ENCODE measurements around the gene CMKLR1. TPM values are rescaled to one million over a fixed set of nuclear protein-coding genes. Genes with fewer than 3 reads are reported as not detected.

CMKLR1 gene
- total and polyA plus RNA-seq, 9 of the 15 experiments (the other 6 are each of a cell fraction or from before 2014, with no cell fraction given) = 0.11 to 1.4 (median 0.20) TPM

- TF ChIP-seq, protein P1, sequence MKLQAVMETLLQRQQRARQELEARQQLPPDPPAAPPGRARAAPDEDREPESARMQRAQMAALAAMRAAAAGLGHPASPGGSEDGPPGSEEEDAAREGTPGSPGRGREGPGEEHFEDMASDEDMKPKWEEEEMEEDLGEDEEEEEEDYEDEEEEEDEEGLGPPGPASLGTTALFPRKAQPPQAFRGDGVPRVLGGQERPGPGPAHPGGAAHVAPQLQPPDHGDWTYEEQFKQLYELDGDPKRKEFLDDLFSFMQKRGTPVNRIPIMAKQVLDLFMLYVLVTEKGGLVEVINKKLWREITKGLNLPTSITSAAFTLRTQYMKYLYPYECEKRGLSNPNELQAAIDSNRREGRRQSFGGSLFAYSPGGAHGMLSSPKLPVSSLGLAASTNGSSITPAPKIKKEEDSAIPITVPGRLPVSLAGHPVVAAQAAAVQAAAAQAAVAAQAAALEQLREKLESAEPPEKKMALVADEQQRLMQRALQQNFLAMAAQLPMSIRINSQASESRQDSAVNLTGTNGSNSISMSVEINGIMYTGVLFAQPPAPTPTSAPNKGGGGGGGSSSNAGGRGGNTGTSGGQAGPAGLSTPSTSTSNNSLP (IDR thresholded peaks at IDR 0.05; ENCODE audit: borderline replicate concordance, low read depth, low read length) = peak; percentile 87
- TF ChIP-seq, protein P2, sequence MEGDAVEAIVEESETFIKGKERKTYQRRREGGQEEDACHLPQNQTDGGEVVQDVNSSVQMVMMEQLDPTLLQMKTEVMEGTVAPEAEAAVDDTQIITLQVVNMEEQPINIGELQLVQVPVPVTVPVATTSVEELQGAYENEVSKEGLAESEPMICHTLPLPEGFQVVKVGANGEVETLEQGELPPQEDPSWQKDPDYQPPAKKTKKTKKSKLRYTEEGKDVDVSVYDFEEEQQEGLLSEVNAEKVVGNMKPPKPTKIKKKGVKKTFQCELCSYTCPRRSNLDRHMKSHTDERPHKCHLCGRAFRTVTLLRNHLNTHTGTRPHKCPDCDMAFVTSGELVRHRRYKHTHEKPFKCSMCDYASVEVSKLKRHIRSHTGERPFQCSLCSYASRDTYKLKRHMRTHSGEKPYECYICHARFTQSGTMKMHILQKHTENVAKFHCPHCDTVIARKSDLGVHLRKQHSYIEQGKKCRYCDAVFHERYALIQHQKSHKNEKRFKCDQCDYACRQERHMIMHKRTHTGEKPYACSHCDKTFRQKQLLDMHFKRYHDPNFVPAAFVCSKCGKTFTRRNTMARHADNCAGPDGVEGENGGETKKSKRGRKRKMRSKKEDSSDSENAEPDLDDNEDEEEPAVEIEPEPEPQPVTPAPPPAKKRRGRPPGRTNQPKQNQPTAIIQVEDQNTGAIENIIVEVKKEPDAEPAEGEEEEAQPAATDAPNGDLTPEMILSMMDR (IDR thresholded peaks at IDR 0.05 in 2 of 3, conservative IDR thresholded peaks at IDR 0.05 in 1 of 3; ENCODE audit: insufficient read depth in 2 of 3, low read depth in 1 of 3, low read length in 3 of 3) = peak; percentile 68 to 88 (median 82)
- TF ChIP-seq KLF16 (IDR thresholded peaks at IDR 0.05) (peak; percentile 60; the same call in 1 of the 2 replicates), ZNF24 (IDR thresholded peaks at IDR 0.05) (peak; percentile 32; the same call in 1 of the 2 replicates), SMARCC2 (IDR thresholded peaks at IDR 0.05; ENCODE audit: low read depth) (peak; percentile 82; the same call in 1 of the 2 replicates), NCOA1 (IDR thresholded peaks at IDR 0.05; ENCODE audit: low read depth) (peak; percentile 82; the same call in 1 of the 2 replicates), HDAC2 (IDR thresholded peaks at IDR 0.05) (peak; percentile 74; the same call in 1 of the 2 replicates), FOXM1 (IDR thresholded peaks at IDR 0.05; ENCODE audit: low read depth) (peak; percentile 68; the same call in 1 of the 2 replicates), FOXM1 (CRISPR knock-in tag; IDR thresholded peaks at IDR 0.05; ENCODE audit: low read depth) (no peak), SOX6 (IDR thresholded peaks at IDR 0.05) (peak; percentile 54; the same call in 1 of the 2 replicates), HDAC3 (IDR thresholded peaks at IDR 0.05; ENCODE audit: borderline replicate concordance, partially characterized antibody) (peak; percentile 61), MYNN (IDR thresholded peaks at IDR 0.05) (peak; percentile 65; the same call in 1 of the 2 replicates), MYNN (CRISPR knock-in tag; IDR thresholded peaks at IDR 0.05) (no peak), SMARCA4 (IDR thresholded peaks at IDR 0.05) (peak; percentile 93), DDX20 (tag; IDR thresholded peaks at IDR 0.05; ENCODE audit: low read depth) (no peak), JUN (IDR thresholded peaks at IDR 0.05; ENCODE audit: borderline replicate concordance, low read depth, low read length) (peak; percentile 44; the same call in 1 of the 2 replicates), JUN (CRISPR knock-in tag; IDR thresholded peaks at IDR 0.05; ENCODE audit: borderline replicate concordance) (no peak), KLF1 (tag; IDR thresholded peaks at IDR 0.05) (peak; percentile 50; the same call in 1 of the 2 replicates), YY1 (IDR thresholded peaks at IDR 0.05; ENCODE audit: borderline replicate concordance in 1 of 3, control insufficient read depth in 1 of 3, extremely low read depth in 1 of 3, insufficient read depth in 3 of 3, insufficient read length in 1 of 3, insufficient replicate concordance in 2 of 3, low read depth in 1 of 3, low read length in 2 of 3) (peak in 2 of 3 experiments; percentile 17 to 21)
- TF ChIP-seq, protein P3, sequence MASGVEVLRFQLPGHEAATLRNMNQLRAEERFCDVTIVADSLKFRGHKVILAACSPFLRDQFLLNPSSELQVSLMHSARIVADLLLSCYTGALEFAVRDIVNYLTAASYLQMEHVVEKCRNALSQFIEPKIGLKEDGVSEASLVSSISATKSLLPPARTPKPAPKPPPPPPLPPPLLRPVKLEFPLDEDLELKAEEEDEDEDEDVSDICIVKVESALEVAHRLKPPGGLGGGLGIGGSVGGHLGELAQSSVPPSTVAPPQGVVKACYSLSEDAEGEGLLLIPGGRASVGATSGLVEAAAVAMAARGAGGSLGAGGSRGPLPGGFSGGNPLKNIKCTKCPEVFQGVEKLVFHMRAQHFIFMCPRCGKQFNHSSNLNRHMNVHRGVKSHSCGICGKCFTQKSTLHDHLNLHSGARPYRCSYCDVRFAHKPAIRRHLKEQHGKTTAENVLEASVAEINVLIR (CRISPR knock-in tag; IDR thresholded peaks at IDR 0.05) = 0 out of 2 replicates have a peak, but pooled peaks have one; percentile 17
- TF ChIP-seq, protein P4, sequence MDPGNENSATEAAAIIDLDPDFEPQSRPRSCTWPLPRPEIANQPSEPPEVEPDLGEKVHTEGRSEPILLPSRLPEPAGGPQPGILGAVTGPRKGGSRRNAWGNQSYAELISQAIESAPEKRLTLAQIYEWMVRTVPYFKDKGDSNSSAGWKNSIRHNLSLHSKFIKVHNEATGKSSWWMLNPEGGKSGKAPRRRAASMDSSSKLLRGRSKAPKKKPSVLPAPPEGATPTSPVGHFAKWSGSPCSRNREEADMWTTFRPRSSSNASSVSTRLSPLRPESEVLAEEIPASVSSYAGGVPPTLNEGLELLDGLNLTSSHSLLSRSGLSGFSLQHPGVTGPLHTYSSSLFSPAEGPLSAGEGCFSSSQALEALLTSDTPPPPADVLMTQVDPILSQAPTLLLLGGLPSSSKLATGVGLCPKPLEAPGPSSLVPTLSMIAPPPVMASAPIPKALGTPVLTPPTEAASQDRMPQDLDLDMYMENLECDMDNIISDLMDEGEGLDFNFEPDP (CRISPR knock-in tag; IDR thresholded peaks at IDR 0.05) = no peak
Measured at GRCh38 chr12:108337235-108338223, 1.6 kb downstream of the CMKLR1 start (continued).

All from K562 (cell line).